Globus pallidus (tissue), 1 donor: ENCODE data around the gene EIPR1.

ENCODE experiments used
- DNase-seq: peaks from one replicate; pipeline ENCODE4 v3.0.0-alpha.2; 2015; ENCODE audit warnings: low spot score

EIPR1 gene

DNA sequence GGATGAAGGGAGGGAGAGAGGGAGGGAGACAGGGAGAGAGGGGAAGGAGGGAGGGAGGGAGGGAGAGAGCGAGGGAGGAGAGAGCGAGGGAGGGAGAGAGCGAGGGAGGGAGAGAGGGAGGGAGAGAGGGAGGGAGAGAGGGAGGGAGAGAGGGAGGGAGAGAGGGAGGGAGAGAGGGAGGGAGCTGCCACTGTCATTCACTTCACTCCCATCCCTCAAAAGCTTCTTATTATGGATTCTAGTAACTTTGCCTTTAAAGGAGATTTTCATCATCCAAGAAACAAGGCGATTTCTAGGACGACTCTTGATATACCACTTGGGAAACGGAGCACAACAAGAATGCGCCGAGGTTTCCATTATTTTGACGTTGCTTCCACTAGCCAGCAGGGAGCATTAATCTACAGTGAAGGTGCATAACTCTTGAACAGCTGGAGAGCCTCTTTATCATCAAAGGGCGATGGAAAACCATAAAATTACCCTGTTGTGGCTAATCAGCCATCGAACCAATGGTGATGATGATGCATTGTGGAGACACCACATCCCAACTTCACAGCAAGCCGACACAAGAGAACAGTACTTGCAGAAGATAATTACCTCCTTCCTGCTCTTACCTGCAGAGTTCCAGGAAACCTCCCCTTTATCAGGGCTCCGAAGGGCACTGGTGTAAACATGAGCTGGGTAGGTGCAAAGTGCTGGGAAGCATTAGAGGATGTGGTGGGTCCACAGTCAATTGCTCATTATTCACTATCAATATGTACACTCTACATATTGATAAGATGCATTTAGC is 130.5 kb downstream of the EIPR1 start:
- no peak for DNase-seq

DNA sequence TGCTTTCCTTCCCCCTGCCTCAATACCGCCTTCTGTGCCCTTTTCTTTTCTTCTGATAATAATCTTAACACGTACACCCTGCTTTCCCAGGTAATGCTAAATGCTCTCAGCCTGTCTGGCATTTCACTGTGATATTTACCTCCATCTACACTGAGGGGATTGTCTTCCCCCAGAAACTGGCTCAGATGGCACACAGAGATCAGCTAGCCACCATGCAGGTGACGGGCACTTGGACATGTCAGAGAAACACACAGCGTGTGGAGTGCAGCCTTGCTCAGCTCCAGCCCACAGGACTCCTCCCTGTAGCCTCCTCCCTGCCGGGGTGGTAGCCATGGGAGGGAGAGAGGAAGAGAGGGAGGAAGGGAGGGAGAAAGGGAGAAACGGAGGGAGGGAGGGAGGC is 131.2 kb downstream of the EIPR1 start:
- no peak for DNase-seq

DNA sequence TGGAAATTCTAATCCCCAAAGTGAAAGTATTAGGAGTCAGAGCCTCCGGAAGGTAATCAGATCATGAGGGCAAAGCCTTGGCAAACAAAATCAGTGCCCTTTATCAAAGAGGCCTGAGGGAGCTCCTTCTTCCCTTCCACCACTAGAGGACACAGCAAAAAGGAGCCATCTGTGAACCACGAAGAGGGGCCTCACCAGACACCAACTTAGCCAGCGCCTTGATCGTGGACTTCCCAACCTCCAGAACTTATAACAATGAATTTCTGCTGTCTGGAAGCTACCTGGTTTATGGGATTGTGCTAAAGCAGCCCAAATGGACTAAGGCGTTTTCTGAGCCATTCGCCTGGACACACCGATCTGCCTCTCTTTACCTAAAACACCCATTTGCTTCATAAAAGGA is 133.1 kb downstream of the EIPR1 start:
- no peak for DNase-seq

DNA sequence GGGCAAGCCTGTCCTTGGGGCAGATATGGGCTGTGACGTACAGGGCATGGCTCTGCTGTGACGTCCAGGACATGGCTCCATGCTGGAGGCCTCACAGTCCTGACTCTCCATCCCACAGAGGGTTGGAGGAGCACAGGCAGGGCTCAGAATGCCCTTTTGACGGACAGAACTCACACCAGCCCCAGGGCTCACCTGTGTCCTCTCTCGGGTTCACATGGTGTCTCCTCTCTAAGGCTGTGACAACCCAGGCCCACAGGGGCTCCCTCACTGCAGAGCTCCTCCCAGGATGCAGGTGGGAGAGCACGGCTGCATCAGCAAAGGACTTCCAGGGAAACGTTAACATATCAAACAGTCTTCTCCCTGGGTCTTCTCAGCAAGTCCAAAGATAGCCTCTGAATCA is 133.8 kb downstream of the EIPR1 start:
- DNase-seq = no peak

DNA sequence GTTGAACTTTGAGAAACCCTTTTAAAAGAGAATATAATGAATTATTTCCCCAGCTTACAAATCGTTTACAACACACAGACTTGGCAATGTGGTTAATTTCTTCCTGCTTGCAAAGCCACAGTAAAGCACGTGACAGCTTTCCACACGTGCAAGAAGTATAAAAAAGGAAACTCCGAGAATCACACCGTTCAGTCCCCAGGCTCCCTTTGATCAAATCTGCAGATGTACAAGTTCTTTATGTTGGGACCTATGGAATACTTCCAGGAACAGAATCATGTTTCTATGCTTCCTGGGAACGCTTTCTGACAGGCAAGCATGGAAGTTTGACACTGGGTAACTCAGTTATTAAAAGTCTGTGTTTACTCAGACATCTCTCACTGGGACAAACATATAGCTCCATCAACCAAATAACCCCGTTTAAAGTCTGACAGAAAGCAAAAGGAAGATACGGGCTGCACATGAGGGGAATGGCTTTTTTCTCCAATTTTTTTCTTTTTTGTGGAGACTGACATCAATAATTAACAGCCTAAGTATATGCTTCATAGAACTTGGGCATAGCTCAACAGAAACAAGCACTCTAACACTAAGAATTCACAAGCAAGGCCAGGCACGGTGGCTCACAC is 134.8 kb downstream of the EIPR1 start:
- DNase-seq = no peak

DNA sequence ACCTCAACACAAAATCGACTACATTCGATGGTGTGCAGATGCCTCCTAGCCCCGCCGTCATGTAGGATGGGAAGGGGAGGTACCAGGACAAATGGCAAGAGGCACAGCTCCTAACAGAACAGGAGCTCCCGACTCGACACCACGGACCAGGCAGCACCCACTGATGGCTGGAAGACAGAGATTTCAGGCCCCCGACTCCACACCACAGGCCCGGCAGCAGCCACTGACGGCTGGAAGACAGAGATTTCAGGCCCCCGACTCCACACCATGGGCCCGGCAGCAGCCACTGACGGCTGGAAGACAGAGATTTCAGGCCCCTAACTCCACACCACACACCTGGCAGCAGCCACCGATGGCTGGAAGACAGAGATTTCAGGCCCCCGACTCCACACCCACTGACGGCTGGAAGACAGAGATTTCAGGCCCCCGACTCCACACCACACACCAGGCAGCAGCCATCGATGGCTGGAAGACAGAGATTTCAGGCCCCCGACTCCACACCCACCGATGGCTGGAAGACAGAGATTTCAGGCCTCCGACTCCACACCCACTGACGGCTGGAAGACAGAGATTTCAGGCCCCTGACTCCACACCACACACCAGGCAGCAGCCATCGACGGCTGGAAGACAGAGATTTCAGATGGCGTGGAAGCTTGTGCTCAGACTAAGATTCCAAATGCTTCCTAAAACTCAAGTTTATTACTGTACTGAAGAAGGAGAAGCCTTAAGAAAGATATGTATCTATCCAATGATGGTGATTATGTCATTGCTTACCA is 135.5 kb downstream of the EIPR1 start:
- DNase-seq = no peak

DNA sequence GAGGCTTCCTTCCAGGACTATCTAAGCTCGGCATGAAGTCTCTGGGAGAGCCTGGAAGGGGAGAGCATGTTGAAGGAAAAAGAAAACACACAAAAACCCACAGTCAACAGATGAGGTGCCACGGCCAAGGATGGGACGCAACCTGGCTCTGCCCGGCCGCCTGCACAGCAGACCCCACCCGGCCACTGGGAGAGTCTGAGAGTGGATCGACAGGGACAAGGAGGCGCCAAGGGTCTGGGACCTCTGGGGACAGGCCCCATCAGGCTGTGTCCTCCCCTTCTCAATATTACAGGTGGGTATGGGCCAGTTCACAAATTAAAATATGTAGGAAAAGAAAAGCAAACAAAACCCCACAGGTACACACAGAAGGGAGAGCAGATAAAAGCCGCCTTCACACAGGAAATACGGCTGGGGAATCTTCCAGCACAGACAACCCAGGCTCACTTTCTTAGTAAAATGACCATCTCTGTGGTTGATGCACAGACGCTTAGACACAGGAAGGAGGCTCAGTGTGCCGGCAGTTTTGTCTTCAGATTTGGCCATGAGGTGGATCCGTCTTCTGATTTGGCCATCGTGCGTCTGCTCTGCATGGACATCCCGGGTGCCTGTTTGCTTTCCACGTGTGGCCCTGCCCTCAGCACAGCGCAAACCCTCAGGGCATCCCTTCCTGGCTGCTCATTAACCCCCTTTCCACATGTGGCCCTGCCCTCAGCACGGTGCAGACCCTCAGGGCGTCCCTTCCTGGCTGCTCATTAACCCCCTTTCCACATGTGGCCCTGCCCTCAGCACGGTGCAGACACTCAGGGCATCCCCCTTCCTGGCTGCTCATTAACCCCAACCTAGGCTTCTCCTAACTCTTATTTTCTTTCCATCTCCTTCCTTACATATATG is 138.4 kb downstream of the EIPR1 start:
- DNase-seq = no peak

DNA sequence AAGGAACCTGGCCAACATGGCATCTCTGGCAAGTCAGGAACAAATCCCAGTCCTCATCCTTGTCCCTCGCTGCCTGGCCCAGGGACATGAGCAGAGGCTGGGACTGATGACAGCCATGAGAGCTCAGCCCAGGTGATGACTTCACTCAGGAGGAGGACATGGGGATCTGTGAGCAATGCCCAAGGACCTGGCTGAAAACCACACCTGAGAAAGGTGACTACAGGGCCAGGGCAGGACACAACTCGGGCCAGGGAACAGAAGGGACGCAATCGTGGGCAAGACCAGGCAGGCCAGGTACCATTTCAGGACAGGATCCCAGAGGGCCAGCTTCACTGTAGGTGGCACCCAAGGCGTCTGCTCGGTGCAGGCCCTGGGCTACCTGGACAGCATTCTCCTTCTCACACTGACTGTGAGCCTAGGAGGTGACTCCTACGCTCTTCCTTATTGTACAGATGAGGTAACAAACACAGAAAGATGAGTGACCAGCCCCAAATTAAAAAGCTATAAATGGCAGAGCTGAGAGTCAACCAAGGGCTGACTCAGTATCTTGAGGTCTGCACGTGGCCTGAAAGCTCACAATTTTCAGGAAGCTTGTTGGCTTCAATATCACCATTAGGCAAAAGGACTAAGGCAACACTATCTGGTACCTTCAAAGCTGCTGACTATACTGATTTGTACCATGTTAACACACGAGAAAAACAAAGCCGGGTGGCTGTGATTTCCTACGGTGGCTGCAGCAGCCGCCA is 141.1 kb downstream of the EIPR1 start:
- no peak for DNase-seq

DNA sequence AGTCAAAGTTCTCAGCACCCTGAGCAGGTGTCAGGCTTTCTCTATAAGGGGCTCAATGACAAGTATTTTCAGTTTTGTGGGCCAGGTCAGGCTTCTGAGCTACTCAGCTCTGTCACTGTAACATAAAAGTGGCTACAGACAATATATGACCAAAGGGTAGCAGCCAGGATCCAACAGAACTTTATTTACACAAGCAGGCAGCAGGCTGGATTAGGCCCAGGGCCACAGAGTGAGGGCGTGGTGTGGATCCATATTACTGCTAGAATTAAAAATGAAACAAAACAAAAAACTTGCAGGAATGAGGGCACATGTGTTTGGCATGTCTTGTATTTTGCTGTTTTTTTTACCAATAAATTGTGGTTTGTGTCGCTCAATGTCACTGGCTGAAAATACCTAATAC is 143.7 kb downstream of the EIPR1 start:
- no peak for DNase-seq

DNA sequence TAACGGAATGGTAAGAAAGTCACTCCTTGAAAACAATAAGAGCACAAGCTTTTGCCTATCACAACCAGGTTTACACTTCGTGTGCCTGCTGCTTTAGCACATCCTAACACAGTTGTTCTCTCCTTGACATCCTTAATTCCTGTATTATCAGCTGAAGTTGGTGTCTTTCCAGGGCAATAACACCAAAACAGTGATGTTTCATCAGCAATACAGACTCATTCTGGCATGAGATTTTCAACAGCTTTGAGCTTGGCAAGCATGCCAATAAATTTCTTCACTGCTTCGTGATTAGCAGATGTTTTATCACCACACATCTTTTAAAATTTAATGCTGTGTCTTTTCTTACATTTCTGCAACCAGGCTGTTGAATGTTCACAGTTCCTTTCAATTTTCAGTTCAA is 148.4 kb downstream of the EIPR1 start:
- DNase-seq = no peak

DNA sequence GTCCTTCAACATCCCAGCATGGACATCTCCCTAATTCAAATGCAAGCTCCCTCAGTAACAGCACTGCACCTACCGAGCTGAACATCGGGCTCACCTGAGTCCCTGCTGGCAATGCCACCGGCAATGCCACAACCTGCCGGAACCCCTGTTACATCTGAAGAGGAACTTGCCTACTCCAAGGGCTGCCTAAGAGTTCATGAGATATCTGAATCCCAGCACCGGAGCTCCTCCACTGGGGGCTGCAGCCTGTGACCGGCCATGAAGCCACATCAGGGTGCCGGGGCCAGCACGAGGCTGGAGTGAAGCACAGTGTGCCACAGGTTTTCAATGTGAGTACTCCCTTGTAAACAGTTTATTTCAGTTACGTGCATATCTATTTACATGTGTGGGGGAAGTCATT is 152.9 kb downstream of the EIPR1 start:
- DNase-seq = no peak

DNA sequence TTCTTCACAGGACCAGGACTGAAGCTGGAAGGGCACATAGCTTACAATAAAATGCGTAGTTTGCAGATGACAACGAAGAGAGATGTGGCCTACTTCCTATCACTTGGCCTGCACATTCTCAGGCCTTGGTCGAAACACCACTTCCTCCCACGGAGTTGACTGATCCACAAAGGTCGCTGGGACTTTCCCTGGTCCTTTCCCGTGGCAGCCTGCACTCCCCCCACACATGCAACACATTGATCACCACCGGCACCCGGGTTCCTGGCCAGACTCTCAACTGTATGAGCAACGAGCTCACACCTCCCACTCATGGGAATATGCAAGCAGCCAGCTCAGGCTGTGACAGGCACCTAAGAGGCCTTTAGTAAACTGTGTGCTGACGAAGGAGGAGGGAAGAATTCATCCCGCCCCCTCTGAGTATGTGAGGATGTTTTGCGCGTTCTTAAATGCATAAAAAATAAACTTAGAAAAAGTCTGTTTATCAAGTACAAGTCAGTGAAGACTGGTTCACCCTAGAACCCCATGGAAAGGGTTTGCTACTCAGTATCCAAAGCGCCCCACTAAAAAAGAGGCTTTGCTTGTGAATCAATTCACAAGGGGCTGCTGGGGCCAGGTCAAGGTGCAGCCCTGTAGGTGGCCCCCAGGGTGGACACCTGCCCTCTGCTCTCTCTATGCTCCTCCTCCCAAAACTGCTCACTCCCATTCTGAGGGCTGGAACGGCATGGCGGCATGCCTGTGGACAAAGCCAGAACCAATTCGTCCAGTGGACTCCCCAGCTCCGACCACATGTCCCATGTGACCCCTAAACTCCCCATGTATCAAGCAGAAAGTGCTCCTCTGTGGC is 154.3 kb downstream of the EIPR1 start:
- no peak for DNase-seq

DNA sequence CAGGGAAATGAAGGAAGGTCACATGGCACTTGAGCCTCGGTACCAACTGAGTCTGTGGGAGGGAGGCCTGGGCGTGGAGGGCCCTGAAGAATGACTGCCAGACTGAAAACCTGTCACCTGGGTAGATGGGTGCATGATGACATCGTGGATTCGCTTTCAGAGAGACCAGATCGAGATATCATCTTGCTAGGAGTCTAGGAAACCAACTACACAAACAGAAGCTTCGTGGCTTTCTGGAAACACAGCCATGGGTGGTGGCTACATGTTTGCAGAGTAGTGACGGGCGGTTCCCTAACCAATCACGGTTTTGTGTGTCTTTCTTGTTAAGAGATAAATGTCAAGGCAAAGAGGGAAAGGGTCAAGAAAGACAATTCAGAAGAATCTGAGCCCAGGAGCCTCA is 155.0 kb downstream of the EIPR1 start:
- no peak for DNase-seq

DNA sequence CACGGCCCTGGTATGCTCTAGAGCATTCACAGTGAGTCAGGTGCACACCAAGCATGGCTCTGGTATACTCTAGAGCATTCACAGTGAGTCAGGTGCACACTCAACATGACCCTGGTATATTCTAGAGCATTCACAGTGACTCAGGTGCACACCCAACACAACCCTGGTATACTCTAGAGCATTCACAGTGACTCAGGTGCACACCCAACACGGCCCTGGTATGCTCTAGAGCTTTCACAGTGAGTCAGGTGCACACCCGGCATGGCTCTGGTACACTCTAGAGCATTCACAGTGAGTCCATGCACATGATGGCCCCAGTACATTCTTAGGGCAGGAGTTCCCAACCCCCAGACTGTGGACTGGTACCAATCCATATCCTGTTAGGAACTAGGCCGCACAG is 158.1 kb downstream of the EIPR1 start:
- DNase-seq = no peak

DNA sequence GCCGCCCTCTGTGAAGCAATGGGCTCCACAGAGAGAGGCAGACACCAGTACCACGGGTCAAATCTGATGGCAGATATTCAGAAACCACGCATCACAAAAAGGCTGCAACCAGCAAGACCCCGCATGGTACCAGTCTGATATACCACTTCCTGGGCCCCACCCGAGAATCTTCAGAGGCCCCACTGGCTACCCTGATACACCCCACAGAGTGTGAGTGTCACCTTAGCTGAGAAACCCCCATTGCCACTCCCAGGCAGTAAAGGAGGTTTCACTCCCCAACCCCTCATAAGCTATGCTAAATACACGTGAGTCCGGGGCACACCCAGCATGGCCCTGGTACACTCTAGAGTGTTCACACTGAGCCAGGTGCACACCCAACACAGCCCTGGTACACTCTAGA is 160.0 kb downstream of the EIPR1 start:
- no peak for DNase-seq

DNA sequence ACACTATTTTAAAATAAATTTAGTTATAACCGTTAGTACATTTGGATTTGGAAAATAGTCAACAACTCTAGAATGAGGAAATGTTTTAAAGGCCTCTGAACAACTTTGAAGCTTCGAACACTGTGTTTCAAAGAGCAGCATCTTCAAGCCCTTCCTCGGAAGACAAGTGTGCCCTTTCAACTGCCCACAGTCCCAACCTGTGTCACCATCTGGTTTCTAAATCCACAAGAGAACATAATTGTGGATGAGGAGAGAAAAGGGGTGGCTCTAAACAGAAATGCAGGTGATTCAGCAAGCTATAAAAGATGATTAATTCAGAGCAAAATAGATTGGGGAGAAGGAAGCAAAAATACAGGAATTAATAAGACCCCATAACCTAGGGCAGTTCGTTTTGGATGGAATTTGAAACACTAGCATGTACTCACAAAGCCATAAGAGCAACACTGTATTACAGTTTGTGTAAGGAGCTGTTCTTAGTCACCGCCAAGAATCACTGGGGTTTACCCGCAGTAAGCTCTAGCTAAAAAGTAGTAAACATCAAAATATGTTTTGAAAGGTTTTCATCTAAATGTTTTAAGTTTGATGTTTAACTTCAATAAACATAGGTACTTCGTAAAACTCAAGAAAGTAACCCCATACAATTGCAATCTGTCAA is 160.7 kb downstream of the EIPR1 start:
- no peak for DNase-seq

DNA sequence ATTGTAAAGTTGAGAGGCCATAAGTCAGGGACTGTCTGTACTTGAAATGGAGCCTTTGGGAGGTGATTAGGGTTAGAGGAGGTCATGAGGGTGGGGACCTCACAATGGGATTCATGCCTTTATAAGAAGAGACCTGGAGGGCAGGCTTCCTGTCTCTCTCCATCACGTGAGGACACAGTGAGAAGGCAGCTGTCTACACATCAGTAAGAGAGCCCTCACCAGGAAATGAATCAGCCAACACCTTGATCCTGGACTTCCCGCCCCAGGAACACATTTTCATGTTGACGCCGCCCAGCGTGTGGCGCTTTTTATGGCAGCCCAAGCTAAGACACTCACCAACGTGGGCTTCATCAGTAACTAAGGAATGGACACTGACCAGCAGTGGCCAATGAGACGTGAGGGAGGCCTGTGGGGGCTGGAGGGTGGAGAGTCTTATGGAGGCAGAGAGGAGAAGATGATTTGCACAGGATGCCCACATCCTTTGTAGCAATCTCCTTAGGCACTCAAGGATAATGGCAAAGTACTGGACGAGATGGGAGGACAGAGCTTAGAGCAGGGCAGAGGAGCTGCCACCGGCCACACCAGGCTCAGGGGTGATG is 162.7 kb downstream of the EIPR1 start:
- DNase-seq = no peak

DNA sequence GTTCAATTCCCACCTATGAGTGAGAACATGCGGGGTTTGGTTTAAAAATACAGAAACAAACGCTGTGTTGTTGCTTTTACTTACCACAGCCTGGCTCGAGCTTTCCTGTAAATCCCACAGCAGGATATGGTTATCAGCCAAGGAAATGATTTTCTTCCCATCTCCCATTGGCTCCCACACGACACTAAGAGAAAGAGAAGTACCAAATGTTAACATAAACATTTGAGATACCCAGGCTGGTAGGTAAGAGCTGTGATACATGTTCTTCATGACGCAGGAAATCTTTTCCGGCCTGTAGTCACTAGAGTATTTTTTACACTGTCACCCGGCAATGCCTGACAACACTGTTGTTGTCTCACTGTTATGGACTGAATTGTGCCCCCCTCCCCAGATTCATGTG is 163.6 kb downstream of the EIPR1 start:
- no peak for DNase-seq

DNA sequence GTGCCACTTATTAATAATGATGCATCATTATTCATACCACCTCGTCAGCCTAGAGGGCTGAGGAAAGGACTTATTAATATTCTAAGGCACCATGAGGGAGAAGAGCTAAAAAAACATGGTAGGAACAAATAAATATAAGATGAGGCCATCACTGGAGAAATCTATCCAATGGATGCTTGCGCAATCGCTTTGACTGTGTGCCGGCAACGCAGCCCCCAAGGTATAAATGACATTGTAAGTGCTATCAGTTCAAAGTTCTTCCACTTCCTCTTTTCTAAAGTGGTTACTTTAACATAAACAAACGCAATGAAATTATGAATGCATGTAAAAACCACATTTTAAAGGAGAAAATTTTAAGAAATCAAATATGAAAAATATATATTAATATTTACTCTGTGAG is 164.6 kb downstream of the EIPR1 start:
- no peak for DNase-seq

DNA sequence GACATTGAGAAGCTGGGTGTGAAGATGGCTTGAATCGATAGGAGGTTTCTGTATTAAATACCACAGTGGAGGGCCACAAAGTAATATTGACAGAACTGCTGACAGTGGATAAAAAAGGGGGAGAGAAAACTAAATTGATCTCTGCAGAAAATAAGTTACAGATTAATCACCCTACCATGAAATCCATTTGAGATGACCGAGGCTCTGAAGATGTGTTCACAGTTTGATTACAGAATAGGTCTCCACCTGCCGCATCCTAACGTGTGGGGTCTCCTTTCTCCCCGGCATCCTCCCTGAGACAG is 165.6 kb downstream of the EIPR1 start:
- DNase-seq = no peak
